Activated effector memory CD4-positive, alpha-beta T cell treated with anti-CD3 and anti-CD28 coated beads, Interleukin-2, amount 50 U/mL, for 16 hours (primary cell): ENCODE measurements around the gene CD151.

ENCODE experiments used
- DNase-seq: peaks from one replicate; pipeline ENCODE4 v3.0.0-alpha.2; 2020

Gene CD151

GRCh38 chr11:797296-798092 lies 35.3 kb upstream of the CD151 start:
- peak; percentile 89 for DNase-seq

- peak; percentile 95 for DNase-seq
These were observed 34.5 kb upstream of the CD151 start, which contains the start of gene SLC25A22 for GRCh38 chr11:798093-798713. TSS of gene SLC25A22 (minus strand) at chr11:798281. CDS start at chr11:795006, 3,275 bp downstream.

DNA sequence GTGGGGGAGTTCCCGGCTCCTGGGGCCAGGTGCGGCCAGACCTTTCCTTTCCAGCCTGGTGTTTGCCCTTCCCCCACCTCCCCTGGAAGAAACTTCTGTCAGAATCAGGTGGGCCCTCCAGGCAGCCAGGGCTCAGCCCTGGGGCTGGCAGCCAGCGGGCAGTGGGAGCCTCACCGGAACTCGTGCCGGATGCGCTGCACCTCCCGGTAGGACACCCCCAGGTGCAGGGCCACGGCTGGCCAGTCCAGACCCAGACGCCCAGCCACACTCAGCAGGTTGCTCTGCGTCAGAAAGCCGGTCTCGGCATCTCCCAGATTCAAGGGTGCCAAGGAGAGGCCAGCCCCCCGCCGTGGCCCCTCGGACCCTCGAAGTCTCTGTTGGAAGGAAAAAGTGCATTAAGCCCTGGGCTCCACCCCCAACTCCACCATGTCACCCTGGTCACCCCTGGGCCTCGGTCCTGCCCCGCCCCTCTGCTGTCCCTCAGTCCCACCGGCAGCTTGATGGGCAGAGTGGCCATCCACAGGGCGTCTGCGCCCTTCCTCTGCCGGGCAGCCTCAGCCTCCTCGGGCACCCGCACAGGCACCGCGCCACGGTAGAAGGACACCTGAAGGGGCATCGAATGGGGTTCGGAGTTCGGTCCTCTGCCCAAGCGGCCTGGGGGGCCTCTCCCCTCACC lies 33.0 kb upstream of the CD151 start:
- no peak for DNase-seq

DNA sequence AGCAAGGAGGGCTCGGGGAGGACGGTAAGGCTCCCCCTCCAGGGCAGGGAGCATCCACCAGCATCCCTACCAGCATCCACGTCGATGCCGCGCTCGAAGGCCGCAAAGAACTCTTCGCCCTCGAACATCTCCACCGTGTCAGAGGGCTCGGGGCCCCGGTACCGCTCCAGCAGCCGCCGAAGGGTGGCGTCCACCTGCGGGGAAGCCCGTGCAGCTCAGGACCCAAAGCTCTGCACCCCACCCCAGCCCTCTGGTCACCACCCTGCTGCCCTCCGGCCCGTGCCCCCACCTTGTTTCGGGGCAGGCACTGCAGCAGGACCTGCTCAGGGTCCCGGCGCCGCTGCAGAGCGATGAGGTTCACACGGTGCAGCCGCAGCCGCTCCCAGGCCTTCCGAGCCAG lies 32.3 kb upstream of the CD151 start:
- DNase-seq = no peak

DNA sequence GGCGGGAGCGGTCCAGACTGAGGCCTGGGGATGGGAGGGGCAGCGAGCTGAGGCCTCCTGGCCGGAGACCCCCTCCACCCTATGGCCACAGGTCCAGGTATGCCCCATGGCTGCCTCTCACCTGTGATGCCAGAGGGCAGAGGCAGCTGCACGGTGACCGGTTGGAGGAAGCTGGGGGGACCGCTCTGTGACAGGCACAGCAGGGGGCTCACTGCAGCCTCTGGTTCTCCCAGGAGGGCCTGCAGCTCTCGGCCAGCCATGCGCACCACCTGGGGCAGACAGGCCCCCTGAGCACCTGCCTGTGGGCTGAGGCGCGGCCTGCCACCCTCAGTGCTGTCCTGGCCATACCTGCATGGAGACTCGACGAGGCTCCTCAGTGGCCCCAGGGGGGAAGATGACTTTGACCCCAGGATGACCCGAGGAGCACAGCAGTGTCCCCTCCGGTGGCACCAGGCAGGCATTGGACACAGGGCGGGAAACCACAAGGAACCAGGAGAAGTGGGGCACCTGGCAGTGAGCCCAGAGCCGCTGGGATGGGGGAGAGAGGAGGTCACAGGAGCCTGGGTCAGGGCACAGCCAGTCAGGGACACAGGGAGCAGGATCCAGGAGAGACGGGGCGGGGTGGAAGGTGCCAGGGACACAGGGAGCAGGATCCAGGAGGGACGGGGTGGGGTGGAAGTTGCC lies 31.5 kb upstream of the CD151 start:
- no peak for DNase-seq

GRCh38 chr11:802018-802617 lies 30.6 kb upstream of the CD151 start:
- no peak for DNase-seq

GRCh38 chr11:802693-803466 lies 29.9 kb upstream of the CD151 start:
- no peak for DNase-seq

DNA sequence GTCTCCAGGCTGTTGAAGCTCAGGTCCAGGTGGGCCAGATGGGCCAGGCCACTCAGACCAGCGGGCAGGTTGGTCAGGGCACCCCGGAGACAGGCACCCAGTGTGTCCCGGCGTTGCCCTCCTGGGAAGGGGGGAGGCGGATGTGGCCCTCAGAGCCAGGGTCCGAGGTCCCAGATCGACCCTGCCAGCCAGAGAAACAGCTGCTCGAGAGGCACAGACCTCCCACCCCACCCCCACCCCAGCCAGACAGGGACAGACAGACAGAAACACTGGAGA lies 29.3 kb upstream of the CD151 start:
- no peak for DNase-seq

DNA sequence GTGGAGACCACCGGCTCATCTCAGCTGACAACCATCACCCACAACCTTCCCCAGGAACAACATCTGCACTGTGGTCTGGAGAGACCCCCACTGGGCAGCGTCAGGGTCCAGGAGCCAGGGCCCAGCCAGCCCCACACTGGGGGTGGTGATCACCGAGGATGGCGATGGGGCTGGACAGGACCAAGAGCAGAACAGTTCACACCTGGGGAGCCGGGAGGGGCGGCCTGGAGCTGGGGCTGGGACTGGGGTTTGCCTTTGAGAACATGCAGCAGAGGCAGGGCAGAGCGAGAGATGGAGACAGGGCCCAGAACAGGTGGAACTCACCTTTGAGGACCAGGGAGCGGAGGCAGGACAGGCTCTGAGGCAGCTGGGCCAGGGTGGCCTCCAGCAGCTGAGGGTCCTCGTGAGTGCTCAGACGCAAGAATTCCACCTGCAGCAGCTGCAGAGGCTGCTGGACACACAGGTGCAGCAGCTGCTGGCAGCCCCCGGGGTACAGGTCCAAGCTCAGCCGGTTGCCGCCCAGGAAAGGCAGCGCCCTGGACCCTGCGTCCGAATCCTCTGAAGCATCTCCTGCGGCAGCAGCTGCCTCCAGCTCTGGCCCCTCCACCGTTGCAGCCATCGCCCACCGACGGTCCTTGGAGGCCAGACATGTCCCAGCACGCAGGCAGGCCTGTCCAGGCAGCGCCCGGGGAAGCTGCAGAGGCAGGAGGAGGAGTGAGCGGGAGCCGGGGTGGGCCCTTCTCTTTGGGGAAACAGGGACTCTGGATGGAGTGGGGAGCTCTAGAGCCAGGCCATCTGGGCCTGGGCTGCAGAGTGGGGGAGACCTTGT lies 28.8 kb upstream of the CD151 start:
- no peak for DNase-seq

GRCh38 chr11:804599-804964 lies 28.2 kb upstream of the CD151 start:
- DNase-seq = no peak

DNA sequence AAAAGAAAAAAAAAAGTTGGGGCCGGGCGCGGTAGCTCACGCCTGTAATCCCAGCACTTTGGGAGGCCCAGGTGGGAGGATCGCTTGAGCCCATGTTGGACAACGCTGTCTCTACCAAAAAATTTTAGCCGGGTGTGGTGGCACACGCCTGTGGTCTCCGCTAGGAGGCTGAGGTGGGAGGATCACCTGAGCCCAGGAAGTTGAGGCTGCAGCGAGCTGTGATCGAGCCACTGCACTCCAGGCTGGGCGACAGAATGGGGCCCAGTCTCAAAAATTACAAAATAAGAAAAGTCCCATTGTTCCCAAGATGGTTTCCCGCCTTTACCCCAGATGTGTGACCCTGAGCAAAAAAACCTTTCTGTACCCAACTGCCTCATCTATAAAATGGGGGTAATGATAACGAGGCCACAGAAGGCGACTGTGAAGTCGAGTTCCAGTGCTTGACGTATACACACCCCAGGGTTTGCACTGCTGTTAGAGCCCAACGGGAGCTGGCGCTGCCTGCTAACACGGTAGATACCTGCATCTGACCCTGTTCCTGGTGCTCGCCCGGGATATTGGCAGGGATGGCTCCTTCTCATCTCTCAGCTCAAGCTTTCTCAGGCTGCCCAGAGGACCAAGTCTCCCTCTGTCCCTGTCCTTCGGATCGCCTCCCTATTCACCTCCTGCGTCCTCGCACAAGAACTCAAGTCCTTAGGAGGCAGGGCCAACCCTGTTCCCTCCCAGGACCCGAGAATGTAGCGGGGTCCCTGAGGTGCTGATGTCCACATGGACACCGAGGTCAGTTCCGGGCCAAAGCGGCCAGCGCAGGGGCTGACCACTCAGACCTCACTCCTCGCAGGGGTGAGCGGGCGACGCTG lies 24.1 kb upstream of the CD151 start:
- peak; percentile 81 for DNase-seq

GRCh38 chr11:809287-810039 lies 23.3 kb upstream of the CD151 start, which contains the start of gene RPLP2:
TSS of gene RPLP2 (plus strand) at chr11:809967. CDS start at chr11:810235, 268 bp downstream.
- peak; percentile 99 for DNase-seq

DNA sequence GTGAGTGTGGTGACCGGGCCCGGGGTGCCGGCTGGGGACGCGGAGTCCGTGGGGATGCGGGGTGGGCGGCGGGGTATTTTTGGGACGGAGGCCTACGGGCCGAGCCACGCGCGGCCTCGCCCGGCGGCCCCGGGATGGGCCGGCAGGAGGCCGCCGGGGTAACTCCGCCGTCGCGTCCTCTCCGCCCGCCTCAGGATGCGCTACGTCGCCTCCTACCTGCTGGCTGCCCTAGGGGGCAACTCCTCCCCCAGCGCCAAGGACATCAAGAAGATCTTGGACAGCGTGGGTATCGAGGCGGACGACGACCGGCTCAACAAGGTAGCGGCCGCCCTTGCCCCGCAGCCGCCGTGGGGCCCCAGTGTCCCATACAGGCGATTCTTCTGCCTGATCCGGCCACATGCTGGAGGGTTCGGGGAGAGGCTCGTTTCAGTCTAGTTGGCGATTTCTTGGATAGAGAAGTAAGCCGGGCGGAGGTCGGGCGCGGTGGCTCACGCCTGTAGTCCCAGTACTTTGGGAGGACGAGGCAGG lies 22.6 kb upstream of the CD151 start:
- DNase-seq = no peak

DNA sequence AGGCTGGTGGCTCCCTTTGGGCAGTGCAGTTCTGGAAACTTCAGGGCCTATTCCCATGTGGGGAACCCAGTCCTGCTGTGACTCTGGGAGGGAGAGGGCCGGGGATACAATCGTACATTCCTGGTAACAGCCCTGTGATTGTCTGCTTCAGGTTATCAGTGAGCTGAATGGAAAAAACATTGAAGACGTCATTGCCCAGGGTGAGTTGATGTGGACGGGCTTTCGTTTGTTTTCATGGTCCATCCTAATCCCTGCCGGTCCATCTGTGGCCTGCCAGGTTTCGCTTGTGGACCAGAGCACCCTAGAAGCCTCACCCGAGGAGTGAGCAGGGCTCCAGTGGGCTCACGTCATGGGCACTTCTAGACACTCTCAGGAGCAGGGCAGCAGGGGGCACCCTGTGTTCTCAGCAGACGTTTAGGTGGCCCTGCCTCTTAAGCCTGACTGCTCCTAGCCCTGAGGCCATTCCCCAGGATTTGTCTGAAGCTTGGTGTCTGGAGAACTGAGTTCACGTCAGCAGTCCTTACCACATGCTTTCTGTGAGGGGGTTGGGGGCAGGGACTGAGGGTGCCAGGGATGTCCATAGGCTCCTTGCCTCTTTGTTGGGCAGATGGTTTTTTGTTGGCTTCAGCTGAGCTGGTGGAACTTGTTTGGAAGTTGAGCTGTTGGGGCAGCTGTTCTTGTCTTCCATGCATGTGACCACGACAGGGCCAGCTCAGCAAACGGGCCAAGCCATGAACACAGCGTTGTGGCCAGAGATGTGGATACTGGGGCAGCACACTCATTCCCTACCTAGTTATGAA lies 21.1 kb upstream of the CD151 start:
- DNase-seq = no peak

GRCh38 chr11:812390-812789 lies 20.4 kb upstream of the CD151 start:
- DNase-seq = no peak

DNA sequence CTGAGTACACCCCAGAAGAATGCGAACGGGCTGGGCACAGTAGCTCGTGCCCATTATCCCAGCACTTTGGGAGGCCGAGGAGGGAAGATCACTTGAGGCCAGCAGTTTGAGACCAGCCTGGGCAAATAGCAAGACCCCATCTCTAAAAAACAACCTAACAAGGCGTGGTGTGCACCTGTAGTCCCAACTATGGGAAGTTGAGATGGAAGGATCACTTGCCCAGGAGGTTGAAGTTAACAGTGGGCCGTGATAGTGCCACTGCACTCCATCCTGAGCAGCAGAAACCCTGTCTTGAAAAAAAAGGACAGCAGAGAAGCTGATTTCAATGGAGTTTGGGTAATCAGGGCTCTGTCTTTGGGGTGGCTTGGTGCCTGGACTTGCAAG lies 19.7 kb upstream of the CD151 start:
- DNase-seq = no peak

GRCh38 chr11:813456-814096 lies 19.2 kb upstream of the CD151 start:
- no peak for DNase-seq
